H1 (cell line): Measurements from ENCODE around the gene MRGPRX2.

ENCODE experiments used
- CTCF ChIP-seq, 3 experiments: IDR thresholded peaks; 1 replicate in 2 of 3; 2 replicates in 1 of 3; pipeline versions ENCODE4 v1.5.1 to v1.6.1; 2011; ENCODE audit warnings: low read length in 3 of 3, mild to moderate bottlenecking in 3 of 3, inconsistent platforms in 2 of 3, low read depth in 1 of 3, moderate library complexity in 1 of 3; ENCODE audit not compliant: insufficient read depth in 1 of 3; ENCODE audit errors: control extremely low read depth in 1 of 3
- EZH2 ChIP-seq: fragments of 200-600 bp; sonication (generic); IDR thresholded peaks from 2 replicates; pipeline ENCODE4 v1.7.1; 2012; ENCODE audit warnings: low read depth, mild to moderate bottlenecking, moderate library complexity, low read length, inconsistent platforms; ENCODE audit not compliant: severe bottlenecking
- GABPA ChIP-seq: IDR thresholded peaks from 2 replicates; pipeline ENCODE4 v1.6.1; 2011; ENCODE audit warnings: mild to moderate bottlenecking, low read length, moderate library complexity, borderline replicate concordance; ENCODE audit not compliant: insufficient read depth
- JUND ChIP-seq: IDR thresholded peaks from 2 replicates; pipeline ENCODE4 v1.6.1; 2011; ENCODE audit warnings: mild to moderate bottlenecking, improper control_type of control experiment, low read length
- KDM1A ChIP-seq: fragments of 200-600, 300-600 bp; sonication (generic); IDR thresholded peaks from 2 replicates; pipeline ENCODE4 v1.7.1; 2016; ENCODE audit warnings: mild to moderate bottlenecking, low read length, borderline replicate concordance
- MAX ChIP-seq: IDR thresholded peaks from 2 replicates; pipeline ENCODE4 v1.6.1; 2012; ENCODE audit warnings: inconsistent platforms
- POLR2A ChIP-seq, 2 experiments: IDR thresholded peaks; 1 replicate in 1 of 2; 2 replicates in 1 of 2; pipeline ENCODE4 v1.6.1; 2011; ENCODE audit warnings: low read depth in 2 of 2, low read length in 2 of 2, mild to moderate bottlenecking in 2 of 2; ENCODE audit errors: control extremely low read depth in 1 of 2
- POLR2AphosphoS5 ChIP-seq: IDR thresholded peaks from 2 replicates; pipeline ENCODE4 v1.6.1; 2011; ENCODE audit warnings: low read depth, low read length
- RBBP5 ChIP-seq: IDR thresholded peaks from 2 replicates; pipeline ENCODE4 v1.7.1; 2012; ENCODE audit warnings: low read depth, mild to moderate bottlenecking, inconsistent platforms, low read length, moderate library complexity, borderline replicate concordance
- TEAD4 ChIP-seq: IDR thresholded peaks from 2 replicates; pipeline ENCODE4 v1.6.1; 2012; ENCODE audit warnings: low read depth, low read length, inconsistent platforms, mixed read lengths
- ZNF274 ChIP-seq: IDR thresholded peaks from 2 replicates; pipeline ENCODE4 v1.7.0; 2012; ENCODE audit warnings: low read length, borderline replicate concordance; ENCODE audit errors: extremely low read depth
- TF ChIP-seq, protein P1 (sequence below): IDR thresholded peaks from 2 replicates; pipeline ENCODE4 v1.6.1; 2011; ENCODE audit warnings: low read depth, mild to moderate bottlenecking, low read length; ENCODE audit not compliant: insufficient read depth

DNA sequence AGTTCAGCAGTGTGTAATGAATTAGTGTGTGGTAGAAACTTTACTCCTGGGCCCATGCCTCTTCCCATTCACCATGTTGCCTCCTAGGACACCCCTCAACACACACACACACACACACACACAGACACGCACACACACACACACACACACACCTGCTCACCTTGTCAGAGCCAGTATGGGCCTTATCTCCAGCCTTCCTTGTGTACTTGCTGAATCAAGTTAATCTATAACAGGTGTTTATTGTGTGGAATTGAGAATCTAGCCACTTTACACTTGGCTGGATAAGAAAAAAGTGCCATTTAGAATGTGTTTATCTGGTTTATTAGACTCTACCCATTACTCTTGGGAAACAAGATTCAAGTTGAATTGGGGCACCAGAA is 42.0 kb upstream of the MRGPRX2 start:
- TF ChIP-seq CTCF (IDR thresholded peaks at IDR 0.05; ENCODE audit: control extremely low read depth in 1 of 3, insufficient read depth in 1 of 3, low read depth in 1 of 3, low read length in 3 of 3) (no peak), KDM1A (no peak), EZH2 (no peak), RBBP5 (no peak), ZNF274 (no peak), MAX (no peak), GABPA (no peak), POLR2A (IDR thresholded peaks at IDR 0.05; ENCODE audit: control extremely low read depth in 1 of 2, low read depth in 2 of 2, low read length in 2 of 2) (no peak), TEAD4 (no peak), JUND (no peak), POLR2AphosphoS5 (no peak)
- TF ChIP-seq, protein P1, sequence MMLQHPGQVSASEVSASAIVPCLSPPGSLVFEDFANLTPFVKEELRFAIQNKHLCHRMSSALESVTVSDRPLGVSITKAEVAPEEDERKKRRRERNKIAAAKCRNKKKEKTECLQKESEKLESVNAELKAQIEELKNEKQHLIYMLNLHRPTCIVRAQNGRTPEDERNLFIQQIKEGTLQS, result no peak
